NOMO-1 treated with dmso at 0.1 percent for 144 hours (cell line): ENCODE measurements around the gene CFLAR.
A peak's percentile ranks its signal among the peaks of the same experiment; 100 is the strongest.
"Not testable (repeated sequence)": the region's sequence is repeated elsewhere in the genome, so short reads cannot be mapped to it uniquely, and the experiment has no call there.

Experiments
- DNase-seq: peaks from one replicate; lab custom pipeline; 2025; ENCODE audit not compliant: unreplicated experiment; lab: John Stamatoyannopoulos, UW

The CFLAR gene

DNA sequence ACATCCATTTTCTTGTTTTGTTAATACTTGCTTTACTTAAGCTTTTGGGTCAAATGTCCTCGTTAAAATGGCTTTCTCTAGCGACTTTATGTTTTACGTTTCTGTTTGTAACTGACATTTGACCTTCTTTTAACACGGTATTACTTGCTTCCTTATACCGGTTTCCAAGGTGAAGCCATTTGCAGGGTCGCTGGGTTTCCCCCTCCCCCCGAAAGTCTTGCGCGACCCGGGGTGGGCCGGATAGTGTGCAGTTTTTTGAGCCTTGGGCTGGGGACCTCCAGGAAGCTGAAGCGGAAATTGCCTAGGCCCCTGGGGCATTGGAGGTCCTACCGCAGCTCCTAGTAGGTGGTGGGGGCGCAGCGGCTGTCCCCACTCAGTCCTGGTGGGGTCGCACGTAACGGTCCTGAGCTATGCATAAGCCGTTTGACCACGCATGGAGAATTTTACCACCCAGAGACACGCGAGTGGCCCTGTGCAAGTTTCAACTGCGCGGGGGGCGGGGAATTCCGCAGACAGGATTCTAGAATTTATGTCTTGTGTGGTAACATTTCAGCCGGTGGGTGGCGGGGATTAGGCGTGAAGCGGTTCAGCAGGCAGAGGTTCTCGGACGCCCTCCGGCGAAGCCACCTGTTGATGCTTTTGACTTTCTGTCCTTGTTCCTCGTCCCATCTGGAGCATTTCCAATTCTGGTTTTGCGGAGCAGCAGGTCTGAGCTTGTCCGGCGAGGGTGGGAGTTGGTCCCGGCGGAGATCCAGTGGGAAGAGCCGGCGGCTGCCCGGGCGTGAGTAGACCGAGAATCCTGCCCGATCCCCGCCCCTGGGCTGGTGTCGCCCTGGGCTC is 2.4 kb downstream of the CFLAR start:
- peak; percentile 91 for DNase-seq

DNA sequence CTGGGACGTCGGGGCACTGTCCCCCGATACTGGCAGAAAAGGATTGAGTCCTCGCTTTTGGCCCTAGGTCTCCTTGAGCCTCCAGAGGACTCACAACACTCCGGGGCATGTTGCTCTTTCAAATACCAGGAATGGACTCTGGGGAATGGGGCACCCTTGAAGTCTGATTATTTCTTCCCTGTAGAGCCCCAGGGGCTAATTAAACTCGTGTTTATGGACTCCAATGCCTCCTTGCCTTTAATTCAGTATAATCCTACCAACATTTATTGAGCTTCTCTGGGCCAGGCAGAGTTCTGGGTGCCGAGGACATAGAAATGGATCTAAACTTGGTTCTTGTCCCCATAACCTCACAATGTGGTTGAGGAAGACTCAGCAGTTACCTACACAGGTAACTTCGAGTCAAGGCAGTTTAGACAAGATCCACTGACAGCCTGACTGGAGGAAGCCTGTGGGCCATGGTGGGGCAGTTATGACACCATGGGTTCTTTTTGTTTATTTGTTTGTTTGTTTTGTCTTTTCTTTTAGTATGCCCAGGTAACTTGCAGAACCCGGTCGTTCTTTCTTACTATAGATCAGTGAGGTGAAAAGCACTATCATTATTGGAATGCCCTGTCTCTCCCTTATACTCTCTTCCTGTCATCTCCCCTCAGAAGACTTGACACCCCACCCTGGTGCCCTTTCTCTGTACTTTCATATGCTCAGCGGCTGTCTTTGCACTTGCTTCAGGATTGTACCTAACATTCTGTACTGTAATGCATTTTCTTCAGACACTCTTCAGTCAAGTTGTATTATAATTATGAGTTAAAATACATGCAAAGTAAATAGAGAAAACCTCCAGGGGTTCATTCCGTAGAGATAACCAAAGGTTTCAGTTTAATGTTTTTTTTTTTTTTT is 3.2 kb downstream of the CFLAR start:
- DNase-seq: no peak

DNA sequence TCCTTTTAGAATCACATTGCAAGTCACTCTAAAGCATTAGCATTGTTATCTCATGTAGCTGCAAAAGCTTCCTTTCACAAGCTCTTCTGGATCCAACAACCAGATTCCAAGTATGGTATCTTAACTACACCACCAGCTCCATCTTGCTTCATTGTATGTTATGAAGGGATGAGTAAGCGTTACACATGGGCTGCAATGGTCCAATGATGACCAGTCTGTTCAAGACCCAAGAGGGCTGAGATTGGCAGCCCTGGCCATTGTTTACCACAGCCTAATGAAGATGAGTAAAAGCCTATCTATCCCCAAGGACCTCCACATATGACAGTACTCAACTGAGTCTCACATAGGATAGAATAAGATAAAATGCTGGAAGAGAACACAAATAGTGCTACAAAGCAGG is 6.3 kb downstream of the CFLAR start:
- DNase-seq: no peak

DNA sequence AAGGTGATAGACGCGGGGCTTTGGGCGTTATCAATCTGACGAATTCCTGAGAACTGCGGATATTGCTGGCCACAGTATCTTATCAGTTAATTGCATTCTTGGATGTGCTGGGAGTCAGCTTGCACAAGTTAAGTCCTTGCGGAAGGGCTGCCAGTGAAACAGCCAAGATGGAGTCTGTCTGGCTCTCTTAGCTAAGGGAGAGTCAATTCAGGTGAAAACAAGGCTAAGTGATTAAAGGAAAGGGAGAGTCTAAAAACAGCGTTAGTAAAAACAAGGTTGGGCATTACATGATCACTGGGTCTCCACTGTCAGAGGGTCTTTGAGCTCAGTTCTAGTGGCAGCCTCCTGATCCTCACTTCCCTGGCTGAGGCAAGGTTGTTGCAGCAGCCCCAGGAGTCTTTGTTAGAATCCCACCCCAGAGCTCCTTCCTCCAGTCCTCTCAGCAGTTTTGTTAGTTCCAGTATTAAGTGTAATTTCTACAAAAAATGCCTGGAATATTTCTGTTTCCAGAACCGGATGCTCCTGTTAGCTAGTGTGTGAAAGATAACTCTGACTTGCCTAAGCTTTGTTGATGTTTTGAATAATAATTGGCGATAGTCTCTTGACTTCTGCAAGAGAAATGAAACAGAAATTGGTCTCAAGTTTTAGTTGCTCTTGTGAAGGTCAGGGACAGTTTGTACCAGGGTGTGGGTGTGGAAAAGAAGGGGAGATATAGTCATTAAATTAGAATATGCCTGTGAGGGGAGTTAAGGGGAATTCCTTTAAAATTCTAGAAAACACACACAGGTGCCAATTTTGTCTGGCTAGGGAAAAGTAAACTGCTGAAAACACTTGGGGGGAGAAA is 10.6 kb downstream of the CFLAR start:
- no peak for DNase-seq

DNA sequence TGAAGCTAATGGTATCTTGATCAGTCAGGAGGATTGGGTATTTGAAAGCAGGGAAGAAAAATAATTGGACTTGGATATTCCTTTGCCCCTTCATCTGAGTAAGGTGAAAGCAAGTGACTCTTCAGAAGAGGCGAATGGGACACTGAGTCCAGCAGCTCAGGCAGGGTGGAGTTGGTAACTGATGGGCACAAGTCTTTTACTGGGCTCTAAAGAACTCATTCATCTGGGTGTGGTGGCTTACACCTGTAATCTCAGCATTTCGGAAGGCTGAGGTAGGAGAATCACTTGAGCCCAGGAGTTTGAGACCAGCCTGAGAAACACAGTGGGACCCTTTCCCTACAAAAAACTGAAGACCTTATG is 11.2 kb downstream of the CFLAR start:
- no peak for DNase-seq

DNA sequence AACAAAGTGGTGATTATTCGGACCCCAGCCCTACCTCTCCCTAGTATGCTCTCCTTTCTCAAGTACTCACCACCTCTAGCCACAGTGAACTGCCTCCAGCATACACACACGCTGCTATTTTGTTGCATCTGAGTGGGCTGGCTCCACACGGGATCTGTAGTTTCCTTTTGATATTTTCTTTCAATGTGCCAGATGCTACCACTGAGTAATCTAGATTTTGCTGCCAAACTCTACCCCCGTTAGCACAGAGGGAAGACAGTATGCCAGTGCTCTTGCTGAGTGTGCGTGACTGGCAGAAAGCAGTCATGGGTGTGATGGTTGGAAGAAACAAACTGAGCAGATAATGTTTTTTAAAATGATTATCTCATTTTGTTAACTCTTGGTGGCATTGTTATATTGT is 11.6 kb downstream of the CFLAR start:
- no peak for DNase-seq

DNA sequence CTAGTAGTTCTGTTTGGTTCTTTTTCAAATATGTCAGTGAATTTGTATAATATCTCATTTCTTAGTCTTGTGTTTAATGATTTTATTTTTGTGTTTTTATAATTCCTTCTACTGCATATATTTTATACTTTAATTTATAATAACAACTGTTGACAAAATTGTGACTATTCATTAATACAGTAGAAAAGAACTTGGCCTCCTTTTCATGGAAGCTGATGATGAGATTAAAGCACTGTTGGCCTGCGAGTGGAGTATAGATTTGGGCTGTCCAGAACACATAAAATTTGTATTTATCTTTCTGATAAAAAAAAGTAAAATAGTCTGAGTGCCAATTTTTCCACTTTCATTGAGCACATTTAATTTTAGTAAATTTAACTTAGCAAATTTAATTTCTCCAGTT is 12.1 kb downstream of the CFLAR start:
- no peak for DNase-seq

DNA sequence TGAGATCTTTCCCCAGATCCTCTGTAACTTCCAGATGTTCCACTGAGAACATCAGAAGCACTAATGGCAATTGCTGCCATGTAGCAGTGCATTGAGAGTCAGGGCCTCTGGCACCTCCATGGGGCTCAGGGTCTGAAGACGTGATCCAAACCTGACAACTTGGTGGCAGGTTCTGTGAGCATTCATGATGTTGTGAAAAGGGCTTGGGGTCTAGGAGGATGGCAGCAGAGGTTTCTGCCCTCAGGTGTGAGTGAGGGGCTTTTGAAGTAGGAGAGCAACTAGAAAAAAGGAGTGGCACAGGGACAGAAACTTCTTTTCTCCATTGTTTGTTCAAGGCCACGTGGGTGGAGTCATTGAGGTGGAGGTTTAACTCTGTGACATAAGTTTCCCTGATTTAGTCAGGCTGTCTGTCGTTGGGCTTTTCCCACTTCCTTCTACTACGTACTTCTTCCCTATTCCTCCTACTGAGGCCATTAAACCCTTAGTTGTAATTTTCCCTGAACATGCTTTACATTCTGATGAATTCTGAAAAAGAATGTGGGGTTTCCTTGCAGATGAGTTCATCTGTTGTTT is 13.1 kb downstream of the CFLAR start:
- no peak for DNase-seq

DNA sequence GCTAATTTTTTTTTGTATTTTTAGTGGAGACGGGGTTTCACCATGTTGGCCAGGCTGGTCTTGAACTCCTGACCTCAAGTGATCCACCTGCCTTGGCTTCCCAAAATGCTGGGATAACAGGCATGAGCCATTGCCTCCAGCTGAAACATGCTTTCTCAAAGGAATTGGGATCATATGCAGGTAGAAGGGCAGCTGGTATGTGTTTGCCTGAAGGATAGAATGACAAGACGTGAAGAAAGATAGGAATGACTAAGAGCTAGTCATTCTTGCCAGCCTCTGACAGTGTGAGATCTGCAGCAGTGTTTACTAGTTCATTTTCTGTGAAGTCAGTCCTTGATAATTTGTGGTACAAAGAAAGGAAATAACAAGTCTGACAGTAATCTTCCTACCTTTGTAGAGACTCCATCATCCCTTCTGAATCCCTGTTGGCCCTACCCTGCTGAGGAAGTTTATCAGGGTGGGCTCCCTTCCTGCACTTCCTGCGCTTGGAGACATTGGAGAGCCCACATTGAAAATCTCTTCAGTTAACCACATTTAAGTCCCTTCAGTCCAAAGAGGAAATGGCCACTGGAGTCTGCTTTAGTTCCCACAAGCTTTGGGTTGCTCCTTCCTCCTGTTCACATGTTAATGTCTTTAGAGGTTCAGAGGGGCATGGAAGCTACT is 14.7 kb downstream of the CFLAR start:
- DNase-seq: peak; percentile 19

DNA sequence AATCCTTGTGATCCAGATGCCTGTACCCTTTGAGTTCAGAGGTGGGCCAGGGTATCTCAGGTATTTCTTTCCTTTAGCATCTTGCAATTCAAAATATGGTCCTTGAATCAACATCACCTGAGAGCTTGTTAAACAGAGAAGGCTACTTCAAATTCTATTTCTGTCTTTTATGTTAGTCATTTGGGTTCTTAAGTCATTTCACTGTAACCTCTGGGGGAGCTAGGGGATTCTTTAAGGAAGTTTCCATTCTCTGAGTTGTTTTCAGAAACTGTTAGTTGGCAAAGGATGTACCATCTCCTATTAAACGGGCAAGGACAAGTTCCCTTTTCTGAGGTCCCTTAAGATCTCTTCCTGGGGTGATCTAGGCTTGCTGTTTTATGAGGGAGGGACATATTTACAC is 16.6 kb downstream of the CFLAR start:
- DNase-seq: no peak

DNA sequence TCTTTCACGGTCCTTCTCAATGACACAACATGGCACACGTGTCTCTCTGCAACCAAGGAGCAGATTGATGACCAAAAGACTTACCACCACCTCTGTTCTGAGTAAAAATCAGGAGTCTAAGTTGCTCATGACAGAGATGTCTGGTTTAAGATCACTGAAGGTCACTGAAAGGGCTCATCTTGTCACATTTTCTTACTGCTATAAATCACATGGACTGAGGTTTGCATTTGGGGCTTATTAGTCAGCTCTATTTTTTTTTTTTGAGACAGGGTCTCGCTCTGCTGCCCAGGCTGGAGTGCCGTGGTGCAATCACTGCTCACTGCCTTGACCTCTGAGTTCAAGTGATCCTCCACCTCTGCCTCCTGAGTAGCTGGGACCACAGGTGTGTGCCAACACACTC is 19.4 kb downstream of the CFLAR start:
- DNase-seq: no peak

DNA sequence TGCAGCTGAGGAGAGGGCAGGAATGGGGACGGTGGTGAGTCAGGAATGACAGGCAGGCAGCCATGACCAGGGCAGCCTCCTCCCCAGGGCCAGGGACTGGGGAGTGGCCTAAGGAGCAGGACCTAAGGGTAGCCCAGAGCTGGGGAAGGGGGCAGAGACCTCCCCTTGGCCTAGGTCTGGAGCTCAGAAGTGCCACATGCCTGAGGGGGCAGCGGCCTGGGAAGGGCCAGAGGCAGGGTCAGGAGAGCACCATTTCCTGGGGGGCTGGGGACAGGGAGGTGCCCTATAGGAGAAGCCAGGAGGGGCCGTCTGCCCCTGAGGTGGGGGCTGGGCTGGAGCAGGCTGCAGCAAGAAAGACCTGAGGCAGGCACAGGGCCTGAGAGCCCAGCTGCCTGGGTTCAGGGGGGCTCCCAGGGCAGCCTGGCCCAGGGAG is 20.9 kb downstream of the CFLAR start:
- DNase-seq: no peak

DNA sequence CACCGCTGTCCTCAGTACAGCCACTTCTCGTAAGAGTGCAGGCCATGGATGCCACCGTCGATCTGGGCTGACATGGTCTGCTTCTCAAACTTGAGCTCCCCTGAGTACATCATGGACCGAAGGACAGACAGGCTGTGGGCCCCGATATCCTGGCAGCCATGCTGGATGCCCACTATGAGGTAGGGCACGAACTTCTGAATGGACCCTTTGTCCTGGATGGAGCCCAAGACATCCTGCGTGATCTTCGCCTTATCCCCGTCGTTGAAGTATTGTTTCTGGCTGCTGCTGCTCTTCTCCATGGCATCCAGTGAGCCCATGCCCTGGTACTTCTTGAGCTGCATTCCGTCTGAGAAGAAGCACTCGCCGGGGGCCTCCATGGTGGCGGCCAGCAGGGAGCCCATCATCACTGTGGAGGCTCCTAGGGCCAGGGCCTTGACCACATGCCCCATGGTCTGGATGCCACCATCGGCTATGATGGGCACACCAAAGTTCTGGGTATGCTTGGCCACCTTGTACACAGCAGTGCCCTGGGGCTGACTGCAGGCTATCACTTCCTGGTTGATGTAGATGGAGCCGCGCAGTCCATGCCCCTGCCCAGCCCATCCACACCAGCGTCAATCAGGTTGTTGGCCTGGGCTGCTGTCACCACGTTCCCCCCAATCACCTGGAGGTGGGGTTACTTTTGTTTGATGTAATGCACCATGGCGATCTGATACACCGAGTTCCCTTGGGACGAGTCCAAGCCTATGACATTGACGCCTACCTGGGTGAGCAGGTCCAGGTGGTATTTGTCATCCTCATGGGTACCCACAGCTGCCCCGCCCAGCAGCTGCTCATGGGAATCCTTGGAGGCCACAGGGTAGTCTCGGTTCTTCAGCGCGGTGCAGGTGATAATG is 21.8 kb downstream of the CFLAR start:
- DNase-seq: no peak

DNA sequence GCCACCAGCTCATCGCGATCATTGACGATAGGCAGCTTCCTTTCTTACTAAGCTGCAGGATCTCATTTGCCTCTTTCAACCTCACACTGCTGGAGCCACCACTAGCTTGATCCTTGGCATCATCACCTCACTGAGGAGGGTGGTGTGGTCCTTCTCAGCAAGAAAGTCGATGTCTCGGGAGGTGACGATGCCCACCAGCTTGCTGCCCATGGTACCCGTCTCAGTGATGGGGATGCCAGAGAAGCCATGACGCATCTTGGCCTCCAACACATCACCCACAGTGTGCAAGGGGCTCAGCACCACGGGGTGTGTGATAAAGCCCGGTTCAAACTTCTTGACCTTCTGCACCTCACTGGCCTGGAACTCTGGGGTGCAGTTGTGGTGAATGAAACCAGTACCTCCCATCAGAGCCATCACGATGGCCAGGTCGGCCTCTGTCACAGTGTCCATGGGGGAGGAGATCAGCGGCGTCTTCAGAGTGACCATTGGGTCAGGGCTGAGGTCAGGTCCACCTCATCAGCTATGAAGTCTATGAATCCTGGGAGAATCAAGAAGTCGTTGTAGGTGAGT is 22.5 kb downstream of the CFLAR start:
- no peak for DNase-seq

DNA sequence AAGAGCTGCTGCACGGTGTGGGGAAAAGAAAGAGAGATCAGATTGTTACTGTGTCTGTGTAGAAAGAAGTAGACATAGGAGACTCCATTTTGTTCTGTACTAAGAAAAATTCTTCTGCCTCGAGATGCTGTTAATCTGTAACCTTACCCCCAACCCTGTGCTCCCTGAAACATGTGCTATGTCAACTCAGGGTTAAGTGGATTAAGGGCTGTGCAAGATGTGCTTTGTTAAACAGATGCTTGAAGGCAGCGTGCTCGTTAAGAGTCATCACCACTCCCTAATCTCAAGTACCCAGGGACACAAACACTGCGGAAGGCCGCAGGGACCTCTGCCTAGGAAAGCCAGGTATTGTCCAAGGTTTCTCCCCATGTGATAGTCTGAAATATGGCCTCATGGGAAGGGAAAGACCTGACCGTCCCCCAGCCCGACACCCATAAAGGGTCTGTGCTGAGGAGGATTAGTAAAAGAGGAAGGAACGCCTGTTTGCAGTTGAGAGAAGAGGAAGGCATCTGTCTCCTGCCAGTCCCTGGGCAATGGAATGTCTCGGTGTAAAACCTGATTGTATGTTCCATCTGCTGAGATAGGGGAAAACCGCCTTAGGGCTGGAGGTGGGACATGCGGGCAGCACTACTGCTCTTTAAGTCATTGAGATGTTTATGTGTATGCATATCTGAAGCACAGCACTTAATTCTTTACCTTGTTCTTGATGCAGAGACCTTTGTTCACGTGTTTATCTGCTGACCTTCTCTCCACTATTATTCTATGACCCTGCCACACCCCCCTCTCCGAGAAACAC is 23.2 kb downstream of the CFLAR start:
- DNase-seq: not testable (repeated sequence)

DNA sequence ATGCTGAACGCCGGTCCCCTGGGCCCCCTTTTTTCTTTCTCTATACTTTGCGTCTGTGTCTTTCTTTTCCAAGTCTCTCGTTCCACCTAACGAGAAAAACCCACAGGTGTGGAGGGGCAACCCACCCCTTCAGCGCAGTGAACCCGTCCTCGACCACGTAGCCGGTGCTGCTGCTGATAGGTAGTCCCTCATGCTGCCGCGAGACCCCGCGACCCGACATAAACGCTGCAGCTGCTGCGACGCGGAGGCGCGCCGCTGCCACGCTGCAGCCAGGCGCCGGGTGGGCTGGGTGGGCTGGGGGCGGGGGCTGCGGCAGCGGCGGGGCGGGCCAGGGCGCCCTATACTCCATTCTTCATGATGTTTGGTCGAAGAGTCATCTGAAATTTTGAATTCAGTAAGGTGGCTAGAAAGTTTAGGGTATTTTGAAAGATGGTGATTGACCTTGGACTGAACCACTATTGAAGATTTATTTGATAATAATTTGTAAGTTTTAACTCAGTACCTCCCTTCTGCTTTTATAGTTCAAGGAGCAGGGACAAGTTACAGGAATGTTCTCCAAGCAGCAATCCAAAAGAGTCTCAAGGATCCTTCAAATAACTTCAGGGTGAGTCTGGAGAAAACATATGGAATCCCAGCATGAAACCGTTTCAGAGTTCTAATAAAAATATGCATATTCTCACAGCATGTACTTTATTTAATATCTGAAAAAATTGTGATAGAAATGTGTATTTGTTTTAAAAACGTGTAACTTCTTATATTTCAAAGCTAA is 24.1 kb downstream of the CFLAR start:
- no peak for DNase-seq
